Renal cortical epithelial cell (primary cell): Measurements from ENCODE around the gene MCTP1. TPM values are rescaled to one million over a fixed set of nuclear protein-coding genes. Genes with fewer than 3 reads are reported as not detected.
A peak's percentile ranks its signal among the peaks of the same experiment; 100 is the strongest.
"Not testable (repeated sequence)": the region's sequence is repeated elsewhere in the genome, so short reads cannot be mapped to it uniquely, and the experiment has no call there.

Experiments
- DNase-seq: peaks from one replicate; pipeline ENCODE4 v3.0.0-alpha.2; 2011; ENCODE audit warnings: low read depth
- total RNA-seq: library from RNA; depleted of rRNA; stranded (reverse); fragments of >200 nt; gene quantifications from 2 replicates; pipeline ENCODE4 v1.2.3, GENCODE V29; 2014

MCTP1 gene
- total RNA-seq, 1 donor from 2014 or later: 22.3 TPM

GRCh38 chr5:94968507-94969095 lies 316.3 kb downstream of the MCTP1 start:
- peak; percentile 77 for DNase-seq

DNA sequence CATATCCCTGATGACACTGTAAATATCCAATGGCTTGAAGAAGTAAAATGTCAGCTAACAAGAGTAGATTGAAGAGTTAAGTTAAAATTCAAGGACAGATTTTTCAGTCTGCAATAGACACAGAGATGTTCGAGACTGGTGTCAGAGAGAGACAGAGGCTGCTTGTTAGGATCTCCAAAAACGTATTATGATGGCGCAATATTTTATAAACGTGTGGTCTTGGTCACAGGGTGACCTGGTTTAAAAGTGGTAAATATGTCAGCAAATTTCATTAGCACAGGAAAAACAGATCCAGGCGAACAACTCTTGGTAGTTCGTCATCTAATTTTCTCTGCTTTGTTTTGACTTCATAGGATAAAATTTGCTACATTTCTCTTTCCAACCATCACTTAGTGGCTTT lies 317.4 kb downstream of the MCTP1 start:
- no peak for DNase-seq

DNA sequence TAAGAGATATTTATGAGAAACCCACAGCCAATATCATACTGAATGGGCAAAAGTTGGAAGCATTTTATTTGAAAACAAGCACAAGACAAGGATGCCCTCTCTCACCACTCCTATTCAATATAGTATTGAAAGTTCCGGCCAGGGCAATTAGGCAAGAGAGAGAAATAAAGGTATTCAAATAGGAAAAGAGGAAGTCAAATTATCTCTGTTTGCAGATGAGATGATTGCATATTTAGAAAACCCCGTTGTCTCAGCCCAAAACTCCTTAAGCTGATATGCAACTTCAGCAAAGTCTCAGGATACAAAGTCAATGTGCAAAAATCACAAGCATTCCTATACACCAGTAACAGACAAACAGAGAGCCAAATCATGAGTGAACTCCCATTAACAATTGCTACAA lies 325.6 kb downstream of the MCTP1 start:
- not testable (repeated sequence) for DNase-seq

DNA sequence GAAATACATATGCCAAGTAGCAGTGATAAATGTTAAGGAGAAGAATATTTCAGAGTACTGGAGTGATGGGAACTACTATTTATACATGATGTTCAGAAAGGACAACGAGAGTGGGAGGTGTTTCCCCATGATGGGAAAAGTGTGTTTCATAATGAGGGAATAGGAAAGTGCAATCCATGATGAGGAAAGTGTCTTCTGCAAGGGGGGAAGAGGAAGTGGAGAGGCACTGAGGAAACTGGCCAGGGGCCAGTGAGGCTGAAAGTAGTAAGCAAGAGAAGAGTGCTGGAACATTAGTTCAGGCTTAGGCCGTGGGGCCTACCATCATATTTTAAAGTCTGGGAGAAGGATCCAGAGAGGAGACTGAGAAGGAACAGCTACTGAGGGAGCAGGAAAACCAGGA lies 339.2 kb downstream of the MCTP1 start:
- no peak for DNase-seq

- no peak for DNase-seq
Observed at GRCh38 chr5:94944160-94944559, 340.7 kb downstream of the MCTP1 start.

DNA sequence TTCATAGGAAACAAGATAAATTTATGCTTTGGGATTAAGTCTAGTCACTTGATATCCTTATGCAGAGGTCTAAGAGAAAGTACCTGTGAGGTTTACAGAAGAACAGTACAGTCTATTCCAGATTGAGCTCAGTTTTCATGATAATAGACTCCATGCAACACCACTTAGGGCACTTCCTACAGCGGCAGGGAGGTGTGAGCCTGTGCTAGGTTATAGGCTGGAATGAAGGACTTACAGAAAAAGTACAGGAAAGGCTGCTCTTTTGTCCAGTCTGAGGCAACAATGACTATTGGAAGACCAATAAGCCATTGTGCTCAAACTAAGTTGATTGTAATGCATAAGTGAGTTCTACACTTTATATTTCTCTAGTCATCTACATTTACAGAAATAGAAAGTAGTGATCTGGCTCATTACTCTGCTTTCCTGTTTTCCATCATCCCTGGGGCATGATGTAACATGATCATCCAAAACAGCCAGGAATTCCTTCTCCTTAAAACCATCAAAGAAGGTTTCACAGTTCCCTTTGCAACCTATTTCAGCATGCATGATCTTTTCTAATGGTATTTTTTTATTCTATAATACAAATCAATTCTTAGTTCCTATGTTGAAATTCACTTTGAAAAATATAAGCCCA lies 343.7 kb downstream of the MCTP1 start:
- DNase-seq: peak; percentile 4

DNA sequence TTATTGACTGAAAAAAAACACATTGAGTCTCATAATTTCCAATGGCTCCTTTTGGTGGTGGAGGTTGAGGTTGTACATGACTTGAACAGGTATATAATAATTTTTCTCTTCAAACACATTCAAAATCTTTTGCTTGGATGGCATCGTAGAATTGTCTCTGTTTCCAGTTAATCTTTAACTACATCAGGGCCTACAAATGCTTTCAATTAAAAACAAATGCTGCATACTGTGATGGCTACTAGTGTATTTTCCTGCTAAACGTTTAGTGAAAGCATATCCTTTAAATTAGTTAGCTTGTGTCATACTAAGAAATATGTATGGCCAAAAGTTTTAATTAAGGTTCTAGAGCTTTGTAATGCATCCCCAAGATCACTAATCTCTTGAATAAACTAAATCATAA lies 352.6 kb downstream of the MCTP1 start:
- peak; percentile 44 for DNase-seq

DNA sequence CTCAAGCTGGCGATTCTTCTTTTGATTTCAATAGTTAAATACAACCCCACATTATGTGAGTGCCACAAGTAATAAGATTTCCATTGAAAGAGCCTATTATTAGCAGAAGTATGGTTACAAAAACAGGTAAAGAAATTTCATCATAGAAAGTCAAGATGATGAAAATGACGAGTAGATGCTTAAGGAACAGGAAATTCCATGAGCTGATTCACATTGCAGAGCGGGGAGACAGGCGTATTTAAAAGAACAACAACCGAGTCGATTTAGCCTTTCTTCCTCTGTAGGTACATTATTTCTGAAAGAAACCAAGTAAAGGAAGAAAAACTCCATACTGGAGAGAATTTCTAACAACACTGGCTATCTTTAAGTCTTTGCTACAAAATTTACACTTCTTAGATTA lies 356.0 kb downstream of the MCTP1 start:
- DNase-seq: no peak

- DNase-seq: no peak
Observed at GRCh38 chr5:94920570-94920969, 364.3 kb downstream of the MCTP1 start.

GRCh38 chr5:94916619-94917018 lies 368.3 kb downstream of the MCTP1 start:
- no peak for DNase-seq

DNA sequence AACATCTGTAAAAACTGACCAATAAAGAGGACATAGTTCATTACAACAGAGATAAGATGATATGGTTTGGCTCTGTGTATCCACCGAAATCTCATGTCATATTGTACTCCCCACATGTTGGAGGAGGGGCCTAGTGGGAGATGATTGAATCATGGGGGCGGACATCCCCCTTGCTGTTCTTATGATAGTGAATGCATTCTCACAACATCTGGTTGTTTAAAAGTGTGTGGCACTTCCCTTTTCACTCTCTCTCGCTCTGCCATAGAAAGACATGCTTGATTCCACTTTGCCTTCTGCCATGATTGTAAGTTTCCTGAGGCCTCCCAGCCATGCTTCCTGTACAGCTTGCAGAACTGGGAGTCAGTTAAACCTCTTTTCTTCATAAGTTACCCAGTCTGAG lies 373.6 kb downstream of the MCTP1 start:
- DNase-seq: no peak

DNA sequence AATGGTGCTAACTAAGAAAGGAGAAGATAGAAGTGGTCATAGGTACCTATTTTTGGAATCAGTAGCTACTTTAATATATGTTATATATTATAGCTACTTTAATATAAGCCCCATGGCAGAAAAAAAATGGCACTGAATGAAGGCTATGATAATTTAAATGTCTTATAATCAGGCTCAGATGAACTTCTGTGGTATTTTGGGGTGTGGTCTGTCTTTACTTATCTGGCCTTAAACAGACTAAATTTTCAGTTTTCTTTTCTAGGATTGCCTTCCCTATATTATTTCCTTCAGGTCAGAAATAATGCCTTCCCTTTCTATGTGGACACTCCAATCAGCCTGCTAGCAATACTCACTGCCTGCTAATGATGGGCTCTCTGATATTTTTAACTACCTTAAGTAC lies 374.2 kb downstream of the MCTP1 start:
- no peak for DNase-seq

- peak; percentile 37 for DNase-seq
Observed at GRCh38 chr5:94908889-94909480, 375.9 kb downstream of the MCTP1 start.

DNA sequence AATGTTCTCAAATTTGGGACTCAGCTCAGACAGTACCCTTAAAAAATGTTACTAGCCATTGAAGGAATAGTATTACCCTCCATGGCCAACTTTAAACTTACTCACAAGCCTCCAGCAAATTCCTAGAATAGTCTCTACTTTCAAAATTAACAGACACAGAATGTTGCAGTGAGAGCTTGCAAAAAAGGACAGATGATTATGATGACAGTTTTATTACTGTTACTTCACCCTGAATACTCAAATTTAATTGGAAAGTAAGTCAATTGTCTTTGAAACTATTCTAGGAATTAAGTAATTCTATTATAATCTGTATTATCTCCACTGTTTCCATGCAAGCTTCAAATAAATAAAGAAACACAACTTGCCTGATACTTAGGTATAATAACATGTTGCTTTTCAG lies 378.1 kb downstream of the MCTP1 start:
- DNase-seq: no peak

DNA sequence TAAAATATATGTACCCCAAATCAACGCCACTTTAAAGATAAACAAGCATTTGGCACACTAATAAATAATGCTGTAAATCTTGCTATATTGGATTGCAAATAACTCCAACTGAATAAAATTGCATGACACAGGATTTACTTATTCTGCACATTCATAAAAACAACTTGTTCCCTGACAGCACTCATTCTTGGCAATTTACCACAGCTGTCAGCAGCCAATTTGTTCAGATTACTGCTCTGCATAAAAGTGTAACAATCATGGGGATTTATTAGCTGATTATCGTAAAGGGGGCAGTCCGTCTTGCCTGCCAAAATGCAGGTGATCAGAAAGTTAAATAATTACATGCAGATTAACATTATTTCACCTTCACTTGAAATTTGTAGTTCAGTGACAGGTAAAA lies 381.2 kb downstream of the MCTP1 start:
- no peak for DNase-seq

DNA sequence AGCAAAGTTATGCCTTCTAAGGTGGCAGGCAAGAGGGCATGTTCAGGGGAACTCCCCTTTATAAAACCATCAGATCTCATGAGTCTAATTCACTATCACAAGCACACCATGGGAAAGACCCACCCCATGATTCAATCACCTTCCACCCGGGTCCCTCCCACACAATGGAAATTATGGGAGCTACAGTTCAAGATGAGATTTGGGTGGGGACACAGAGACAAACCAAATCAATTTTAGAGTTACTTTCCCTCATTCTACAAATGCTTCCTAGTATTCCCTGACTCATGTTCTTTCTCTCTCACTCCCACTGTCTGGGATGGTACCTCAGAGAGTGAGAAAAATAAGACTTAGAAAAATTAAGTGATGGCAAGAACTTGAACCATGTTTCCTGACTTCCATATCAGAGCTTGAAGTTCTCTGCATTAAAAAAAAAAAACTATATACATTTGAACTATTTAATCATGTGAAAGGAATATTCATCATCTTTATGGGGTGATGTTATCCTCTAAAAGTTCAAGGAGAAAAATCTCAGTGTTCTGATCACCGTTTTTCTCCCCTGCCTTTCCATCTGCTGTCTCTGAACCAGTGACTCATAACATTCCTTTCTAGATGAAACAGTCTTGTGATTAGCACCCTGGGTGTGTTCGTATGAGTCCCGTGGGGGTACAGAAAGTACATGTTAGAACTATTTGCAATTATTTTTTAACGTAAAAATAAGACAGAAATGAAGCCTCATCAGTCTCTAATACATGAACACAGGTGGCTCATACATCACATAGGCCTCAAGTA lies 383.5 kb downstream of the MCTP1 start:
- peak; percentile 86 for DNase-seq

GRCh38 chr5:94900006-94900505 lies 384.8 kb downstream of the MCTP1 start:
- DNase-seq: no peak

GRCh38 chr5:94893412-94894135 lies 391.3 kb downstream of the MCTP1 start:
- DNase-seq: no peak

DNA sequence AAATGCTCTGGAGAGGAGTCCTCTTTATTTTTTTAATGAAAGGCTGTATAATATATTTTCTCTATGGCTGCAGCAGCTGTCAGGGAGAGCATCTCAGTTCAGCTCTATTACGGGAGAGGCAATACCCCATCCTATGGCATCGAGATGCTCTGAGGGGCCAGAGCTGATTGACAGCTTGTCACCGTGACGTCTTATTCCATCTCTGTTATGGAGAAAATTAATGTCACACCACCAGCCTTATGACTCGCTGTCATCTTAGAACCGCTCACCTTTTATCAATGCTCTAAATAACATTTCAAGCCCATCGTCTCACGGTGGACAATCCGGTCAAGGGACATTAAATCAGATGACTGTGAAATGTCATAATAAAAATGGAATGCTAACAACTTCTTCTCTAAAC lies 392.9 kb downstream of the MCTP1 start:
- no peak for DNase-seq

GRCh38 chr5:94891565-94891964 lies 393.3 kb downstream of the MCTP1 start:
- DNase-seq: no peak

DNA sequence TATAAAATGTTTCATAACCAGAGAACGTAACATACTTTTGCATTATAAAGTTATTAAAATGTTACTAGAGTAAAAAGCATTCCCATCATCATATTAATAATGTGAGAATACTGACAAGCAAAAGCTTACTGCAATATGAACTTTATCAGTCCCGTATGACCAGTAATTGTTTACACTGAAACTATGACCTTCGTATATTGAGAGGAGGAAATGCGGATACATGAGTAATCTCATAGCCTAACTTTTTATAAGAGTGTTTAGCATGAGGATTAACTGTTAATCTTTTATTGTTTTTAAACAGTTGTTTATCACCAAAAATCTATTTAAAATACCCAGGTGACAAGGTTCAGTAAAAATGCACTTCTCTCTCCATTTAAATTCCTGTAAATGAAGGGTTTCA lies 394.0 kb downstream of the MCTP1 start:
- DNase-seq: no peak

GRCh38 chr5:94888674-94889073 lies 396.2 kb downstream of the MCTP1 start:
- DNase-seq: peak; percentile 7
